Endothelial cell (in vitro differentiated cells): Measurements from ENCODE around the gene IGSF9B. TPM values are rescaled to one million over a fixed set of nuclear protein-coding genes. Genes with fewer than 3 reads are reported as not detected.

ENCODE experiments used
- DNase-seq: peaks from one replicate; pipeline ENCODE4 v3.0.0; 2021; ENCODE audit warnings: low spot score
- H3K27ac Mint-ChIP-seq: one replicate; pipeline ENCODE4 v1.8.0; 2021; ENCODE audit warnings: mixed read lengths, inconsistent platforms; ENCODE audit not compliant: unreplicated experiment
- H3K27me3 Mint-ChIP-seq: one replicate; pipeline ENCODE4 v1.8.0; 2021; ENCODE audit warnings: mild to moderate bottlenecking, moderate library complexity, mixed read lengths, inconsistent platforms; ENCODE audit not compliant: unreplicated experiment
- H3K36me3 Mint-ChIP-seq: one replicate; pipeline ENCODE4 v1.8.0; 2021; ENCODE audit warnings: mild to moderate bottlenecking, low read depth, mixed read lengths, inconsistent platforms; ENCODE audit not compliant: unreplicated experiment
- H3K4me1 Mint-ChIP-seq: one replicate; pipeline ENCODE4 v1.8.0; 2021; ENCODE audit warnings: mild to moderate bottlenecking, mixed read lengths, inconsistent platforms; ENCODE audit not compliant: unreplicated experiment
- H3K4me3 Mint-ChIP-seq: one replicate; pipeline ENCODE4 v1.8.0; 2021; ENCODE audit warnings: mild to moderate bottlenecking, mixed read lengths, inconsistent platforms; ENCODE audit not compliant: unreplicated experiment
- H3K9me3 Mint-ChIP-seq: one replicate; pipeline ENCODE4 v1.8.0; 2021; ENCODE audit warnings: mixed read lengths, inconsistent platforms; ENCODE audit not compliant: unreplicated experiment
- total RNA-seq: library from RNA; stranded (reverse); fragmentation: NEBNext Ultra II Directional; extraction: Animal tissue kit (Norgen Biotek cat#: 25700); gene quantifications from one replicate; pipeline ENCODE4 v1.2.1, GENCODE V29; 2021; ENCODE audit not compliant: unreplicated experiment
- TF ChIP-seq, protein P1 (sequence below): fragments of 200-600 bp; sonication (generic); IDR thresholded peaks from one replicate; pipeline ENCODE4 v1.5.0; 2021; ENCODE audit warnings: antibody characterized with exemption; ENCODE audit not compliant: unreplicated experiment

Gene IGSF9B
- total RNA-seq, 1 donor from 2014 or later, result 6.6 TPM

DNA sequence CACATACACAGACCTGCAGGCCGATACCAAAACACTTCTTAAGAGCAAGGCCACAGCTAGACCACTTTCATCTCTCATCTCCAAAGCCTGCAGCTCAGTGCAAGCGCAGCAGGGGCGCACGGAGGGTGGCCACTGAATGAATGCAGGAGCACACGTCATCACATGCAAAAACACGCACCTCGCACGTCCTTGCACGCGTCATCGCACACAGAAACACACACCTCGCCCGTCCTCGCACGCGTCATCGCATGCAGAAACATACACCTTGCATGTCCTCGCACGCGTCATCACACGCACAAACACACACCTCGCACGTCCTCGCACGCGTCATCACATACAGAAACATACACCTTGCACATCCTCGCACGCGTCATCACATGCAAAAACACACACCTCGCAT lies 17.2 kb downstream of the IGSF9B start:
- H3K27me3 Mint-ChIP-seq, result peaks cover 3% of the 10 kb centered on the region
- peaks cover 10% of the 10 kb centered on the region for H3K36me3 Mint-ChIP-seq

DNA sequence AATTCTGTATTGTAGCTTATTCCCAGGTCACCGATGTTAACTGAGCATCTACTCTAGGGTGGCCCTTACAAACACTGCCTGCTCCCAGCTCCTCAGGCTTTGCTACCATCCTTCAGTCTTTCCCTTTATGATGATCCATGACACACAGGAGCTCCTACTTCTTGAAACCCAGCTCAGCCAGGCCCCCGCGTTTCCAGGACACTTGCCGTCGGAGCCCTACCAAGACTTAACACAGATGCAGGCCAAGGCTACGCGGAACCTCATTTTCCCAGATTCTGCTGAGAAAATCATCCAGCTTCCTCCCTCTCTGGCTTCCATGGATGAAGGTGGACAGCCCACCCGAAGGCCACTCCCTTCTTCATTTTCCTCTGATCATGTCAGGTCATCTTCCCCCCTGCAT lies 18.6 kb downstream of the IGSF9B start:
- Mint-ChIP-seq H3K36me3 (peaks cover 8% of the 10 kb centered on the region), H3K9me3 (no peaks in the 10 kb centered on the region), H3K27me3 (peaks cover 4% of the 10 kb centered on the region), H3K4me1 (no peaks in the 10 kb centered on the region), H3K4me3 (no peak overlapping the region), H3K27ac (no peak overlapping the region)
- DNase-seq, result no peak
- TF ChIP-seq, protein P1, sequence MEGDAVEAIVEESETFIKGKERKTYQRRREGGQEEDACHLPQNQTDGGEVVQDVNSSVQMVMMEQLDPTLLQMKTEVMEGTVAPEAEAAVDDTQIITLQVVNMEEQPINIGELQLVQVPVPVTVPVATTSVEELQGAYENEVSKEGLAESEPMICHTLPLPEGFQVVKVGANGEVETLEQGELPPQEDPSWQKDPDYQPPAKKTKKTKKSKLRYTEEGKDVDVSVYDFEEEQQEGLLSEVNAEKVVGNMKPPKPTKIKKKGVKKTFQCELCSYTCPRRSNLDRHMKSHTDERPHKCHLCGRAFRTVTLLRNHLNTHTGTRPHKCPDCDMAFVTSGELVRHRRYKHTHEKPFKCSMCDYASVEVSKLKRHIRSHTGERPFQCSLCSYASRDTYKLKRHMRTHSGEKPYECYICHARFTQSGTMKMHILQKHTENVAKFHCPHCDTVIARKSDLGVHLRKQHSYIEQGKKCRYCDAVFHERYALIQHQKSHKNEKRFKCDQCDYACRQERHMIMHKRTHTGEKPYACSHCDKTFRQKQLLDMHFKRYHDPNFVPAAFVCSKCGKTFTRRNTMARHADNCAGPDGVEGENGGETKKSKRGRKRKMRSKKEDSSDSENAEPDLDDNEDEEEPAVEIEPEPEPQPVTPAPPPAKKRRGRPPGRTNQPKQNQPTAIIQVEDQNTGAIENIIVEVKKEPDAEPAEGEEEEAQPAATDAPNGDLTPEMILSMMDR, result no peak

More for the DNA sequence above, 17.2 kb downstream of the IGSF9B start:
- Mint-ChIP-seq H3K4me1 (no peaks in the 10 kb centered on the region), H3K9me3 (no peaks in the 10 kb centered on the region), H3K4me3 (no peak overlapping the region), H3K27ac (no peak overlapping the region)
- TF ChIP-seq, protein P1, result no peak
- DNase-seq, result no peak

DNA sequence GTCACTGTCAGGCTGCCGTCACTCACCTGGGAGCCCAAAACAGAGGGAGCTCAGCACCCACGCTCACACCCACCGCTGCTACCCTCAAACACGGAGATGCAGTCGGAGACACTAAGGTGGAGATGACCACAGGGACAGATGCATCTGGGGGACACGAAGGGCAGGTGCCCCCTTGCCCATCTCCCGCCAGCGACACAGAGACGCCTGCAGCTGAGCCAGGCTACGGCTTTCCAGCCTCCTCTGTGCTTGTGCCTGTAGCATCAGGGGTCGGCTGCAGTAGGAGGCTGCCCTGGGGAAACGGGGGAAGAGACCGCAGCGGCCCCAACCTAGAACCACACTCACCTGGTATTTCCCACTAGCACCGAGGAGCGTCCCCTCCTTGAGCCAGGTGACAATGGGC lies 19.3 kb downstream of the IGSF9B start:
- no peak for DNase-seq
- Mint-ChIP-seq H3K9me3 (no peaks in the 10 kb centered on the region), H3K4me3 (no peak overlapping the region), H3K27ac (no peak overlapping the region), H3K27me3 (peaks cover 4% of the 10 kb centered on the region), H3K4me1 (no peaks in the 10 kb centered on the region), H3K36me3 (peaks cover 8% of the 10 kb centered on the region)
- TF ChIP-seq, protein P1, result no peak

DNA sequence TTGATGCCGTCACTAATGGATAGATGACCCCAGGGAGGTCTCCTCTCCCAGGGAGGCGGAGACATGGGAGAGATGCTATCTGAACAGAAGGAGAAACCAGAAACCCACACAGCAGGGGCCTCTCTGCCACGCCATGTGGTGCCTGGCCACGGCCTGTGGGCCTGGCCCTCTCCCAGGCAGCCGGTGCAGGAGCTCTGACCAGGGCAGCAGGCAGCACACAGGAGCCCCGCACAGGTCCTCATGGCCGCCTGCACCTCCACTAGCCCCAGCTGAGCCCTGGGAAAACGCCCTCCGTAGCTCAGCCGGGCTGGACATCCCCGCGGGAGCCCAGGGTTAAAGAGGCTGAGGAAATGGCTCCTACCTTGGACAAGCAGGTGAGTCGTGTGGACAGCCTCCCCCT lies 19.8 kb downstream of the IGSF9B start:
- TF ChIP-seq, protein P1, result no peak
- H3K27me3 Mint-ChIP-seq, result peaks cover 6% of the 10 kb centered on the region
- H3K9me3 Mint-ChIP-seq, result no peaks in the 10 kb centered on the region
- no peak overlapping the region for H3K4me3 Mint-ChIP-seq
- H3K4me1 Mint-ChIP-seq, result no peaks in the 10 kb centered on the region
- no peak for DNase-seq
- no peak overlapping the region for H3K27ac Mint-ChIP-seq
- peaks cover 10% of the 10 kb centered on the region for H3K36me3 Mint-ChIP-seq

DNA sequence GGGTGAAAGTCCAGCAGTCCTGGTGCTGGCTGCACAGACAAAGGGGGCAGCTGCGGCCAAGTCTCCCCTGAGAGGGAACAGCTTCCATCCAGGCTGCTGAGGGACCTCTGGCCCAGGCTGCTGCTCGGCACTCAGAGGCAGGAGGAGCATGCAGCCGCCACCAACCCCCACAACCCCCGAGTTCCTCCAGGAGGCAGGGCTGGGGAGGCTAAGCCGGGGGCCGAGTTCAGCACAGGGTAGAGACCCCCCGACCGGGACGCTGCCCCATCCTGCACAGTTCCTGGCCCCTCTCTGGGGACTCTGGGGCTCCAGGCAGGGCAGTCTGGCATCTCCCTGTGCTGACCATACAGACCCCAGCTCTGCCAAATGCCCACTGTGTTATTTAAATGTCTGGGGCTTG lies 20.2 kb downstream of the IGSF9B start:
- peaks cover 12% of the 10 kb centered on the region for H3K36me3 Mint-ChIP-seq
- H3K4me1 Mint-ChIP-seq, result no peaks in the 10 kb centered on the region
- TF ChIP-seq, protein P1, result no peak
- no peak for DNase-seq
- no peaks in the 10 kb centered on the region for H3K9me3 Mint-ChIP-seq
- no peak overlapping the region for H3K27ac Mint-ChIP-seq
- H3K27me3 Mint-ChIP-seq, result peaks cover 10% of the 10 kb centered on the region
- no peak overlapping the region for H3K4me3 Mint-ChIP-seq
